Adrenal gland (tissue), 12 donors: ENCODE results near the gene TOR4A. TPM values are rescaled to one million over a fixed set of nuclear protein-coding genes. Genes with fewer than 3 reads are reported as not detected.
"Not testable (repeated sequence)": the region's sequence is repeated elsewhere in the genome, so short reads cannot be mapped to it uniquely, and the experiment has no call there.

Experiments
- DNase-seq, 7 donors: peaks; one replicate each; pipeline ENCODE4 v3.0.0-alpha.2; 2019 to 2020
- H3K27ac ChIP-seq, 5 donors: fragments of 200-600 bp; sonication (generic) in 4 of 5; 1 replicate in 3 of 5; 2 replicates in 2 of 5; pipeline versions ENCODE4 v1.5.1 to v1.8.0; 2016 to 2020; ENCODE audit warnings: mild to moderate bottlenecking in 1 of 5
- H3K27me3 ChIP-seq: fragments of 200-600 bp; 2 replicates; pipeline ENCODE4 v1.8.0; 2021
- H3K36me3 ChIP-seq, 2 donors: fragments of 200-600 bp; replicated peaks in 1 of 2; 1 replicate in 1 of 2; 2 replicates in 1 of 2; pipeline versions ENCODE4 v1.5.1 to v1.8.0; 2018 to 2022
- H3K4me1 ChIP-seq, 2 donors: fragments of 200-600 bp; replicated peaks in 1 of 2; 1 replicate in 1 of 2; 2 replicates in 1 of 2; pipeline versions ENCODE4 v1.5.1 to v1.8.0; 2018 to 2021
- H3K4me3 ChIP-seq, 4 donors: fragments of 200-600 bp; sonication (generic) in 3 of 4; one replicate each; pipeline ENCODE4 v1.5.1; 2016 to 2018
- H3K9me3 ChIP-seq, 3 donors: fragments of 200-600 bp; sonication (generic) in 1 of 3; replicated peaks in 1 of 3; 1 replicate in 2 of 3; 2 replicates in 1 of 3; pipeline versions ENCODE4 v1.5.1 to v1.8.0; 2016 to 2021
- CTCF ChIP-seq, 6 experiments: fragments of 450-650 bp in 4 of 6; fragments of 200-600 bp in 2 of 6; sonication (generic) in 1 of 6; IDR thresholded peaks; 1 replicate in 5 of 6; 2 replicates in 1 of 6; pipeline versions ENCODE4 v1.5.1 to v1.8.0; 2016 to 2021; ENCODE audit warnings: antibody characterized with exemption in 6 of 6, mild to moderate bottlenecking in 2 of 6, moderate library complexity in 1 of 6
- POLR2A ChIP-seq, 2 donors: fragments of 450-650 bp; IDR thresholded peaks; one replicate each; pipeline ENCODE4 v1.6.1; 2017; ENCODE audit warnings: antibody characterized with exemption in 2 of 2, mild to moderate bottlenecking in 2 of 2, moderate library complexity in 1 of 2
- WGBS, 4 donors: extraction: QIAGEN DNeasy Blood & Tissue Kit in 2 of 4; methylation state at CpG; one replicate each; pipeline versions ENCODE4 v1.1.5 to v1.1.7; 2013 to 2017; 5-methylcytosine and 5-hydroxymethylcytosine counted together
- intact Hi-C, 2 donors: fragments of 100-400 bp; cut with DNase I; formaldehyde crosslinking; loops; one replicate each; pipeline versions ENCODE4 v1.14.1 to v1.15.0; 2022 to 2023
- polyA plus RNA-seq, 3 donors: library from polyadenylated mRNA; stranded (reverse); fragments of 200-250 nt in 2 of 3; fragments of 350-450 nt in 1 of 3; fragmentation: Illumina TruSeq in 1 of 3; extraction: RNeasy Lipid Tissue Mini Kit (QIAGEN cat#74804) in 1 of 3; gene quantifications; one replicate each; pipeline ENCODE4 v1.2.3, GENCODE V29; 2013 to 2014
- total RNA-seq, 9 donors: library from RNA; depleted of rRNA in 4 of 9; stranded (reverse); fragments of >200 nt in 4 of 9; fragments of 120-200 nt in 1 of 9; fragmentation: NEBNext Ultra II Directional in 1 of 9; extraction: Animal tissue kit (Norgen Biotek cat#: 25700) in 1 of 9; gene quantifications; one replicate each; pipeline versions ENCODE4 v1.1.0 to v1.2.4, GENCODE V29; 2013 to 2023
- donor health status: healthy with polysubstance abuse.
- donor health status: Bipolar disorder and iron deficiency.
- donor health status: DM: yes; HTN: yes; CAD: no.
- donor health status: DM: no; HTN: no; CAD: no.
- donor health status: DM: no; HTN: no; CAD: no.
- donor health status: DM: yes; HTN: yes; CAD: no.

Gene TOR4A
- total and polyA plus RNA-seq, 12 donors = 0.49 to 21.5 (median 7.4) TPM

GRCh38 chr9:137236238-137236935 is 41.1 kb upstream of the TOR4A start:
- TF ChIP-seq POLR2A (IDR thresholded peaks at IDR 0.05) = no peak
- peak; percentile 97 to 100 (median 98) for TF ChIP-seq CTCF (IDR thresholded peaks at IDR 0.05)
- H3K36me3 ChIP-seq = no peaks in the 10 kb centered on the region
- H3K27me3 ChIP-seq = peaks cover 22% of the 10 kb centered on the region
- no peak overlapping the region for H3K4me3 ChIP-seq
- WGBS, 4 donors = 3 to 10% (median 6%) methylated on average over 4 to 31 of the region's 31 CpGs
- H3K9me3 ChIP-seq = no peaks in the 10 kb centered on the region
- no peak overlapping the region for H3K27ac ChIP-seq
- peaks cover 7 to 23% of the 10 kb centered on the region in 2 donors for H3K4me1 ChIP-seq
- DNase-seq = peak; percentile 82 to 93 (median 88)
- intact Hi-C loops = loop anchor here in 1 of 2 donors (10.0 kb wide), 1 partner anchor 452 kb away; no protein-coding TSS in a partner anchor

- TF ChIP-seq POLR2A (IDR thresholded peaks at IDR 0.05) = no peak
- TF ChIP-seq CTCF (IDR thresholded peaks at IDR 0.05) = no peak
- H3K4me3 ChIP-seq = no peak overlapping the region
- H3K4me1 ChIP-seq = peaks cover 7 to 25% of the 10 kb centered on the region in 2 donors
- WGBS, 4 donors = 10 to 93% (median 44%) methylated on average over 2 to 11 of the region's 11 CpGs
- peaks cover 17% of the 10 kb centered on the region for H3K27me3 ChIP-seq
- intact Hi-C loops = loop anchor here in 1 of 2 donors (10.0 kb wide), 1 partner anchor 452 kb away; no protein-coding TSS in a partner anchor
- peaks cover 0 to under 1% of the 10 kb centered on the region in 2 donors for H3K36me3 ChIP-seq
- H3K27ac ChIP-seq = no peak overlapping the region
- no peaks in the 10 kb centered on the region for H3K9me3 ChIP-seq
- no peak for DNase-seq
Measured at GRCh38 chr9:137236936-137237421, 40.5 kb upstream of the TOR4A start.

GRCh38 chr9:137237759-137238726 is 39.5 kb upstream of the TOR4A start:
- TF ChIP-seq CTCF (IDR thresholded peaks at IDR 0.05) = no peak
- no peak for TF ChIP-seq POLR2A (IDR thresholded peaks at IDR 0.05)
- no peak overlapping the region for H3K4me3 ChIP-seq
- no peak for DNase-seq
- 69 to 81% (median 80%) methylated on average over 5 to 13 of the region's 13 CpGs for WGBS, 4 donors
- no peaks in the 10 kb centered on the region for H3K9me3 ChIP-seq
- H3K4me1 ChIP-seq = peaks cover 7 to 36% of the 10 kb centered on the region in 2 donors
- H3K27me3 ChIP-seq = peaks cover 8% of the 10 kb centered on the region
- H3K36me3 ChIP-seq = peaks cover 0 to 11% of the 10 kb centered on the region in 2 donors
- intact Hi-C loops = loop anchor here in 1 of 2 donors (10.0 kb wide), 1 partner anchor 453 kb away; no protein-coding TSS in a partner anchor
- H3K27ac ChIP-seq = no peak overlapping the region

- peaks cover 7 to 43% of the 10 kb centered on the region in 2 donors for H3K4me1 ChIP-seq
- peak overlapping the region; percentile 76 to 97 (median 93) for H3K27ac ChIP-seq
- not testable (repeated sequence) for H3K9me3 ChIP-seq, DNase-seq, H3K27me3 ChIP-seq
- intact Hi-C loops = loop anchor here in 1 of 2 donors (10.0 kb wide), 1 partner anchor 455 kb away; no protein-coding TSS in a partner anchor
- WGBS, 4 donors = 49 to 55% (median 51%) methylated on average over 25 to 27 of the region's 27 CpGs
- H3K36me3 ChIP-seq = peaks cover 0 to 18% of the 10 kb centered on the region in 2 donors
- H3K4me3 ChIP-seq = peak overlapping the region in 2 of 4 donors; percentile 51 to 81
Measured at GRCh38 chr9:137239541-137240200, 37.9 kb upstream of the TOR4A start.
